OCI-LY7 (cell line): ENCODE data around the gene TFG.

Source experiments
- EZH2phosphoT487 ChIP-seq: fragments of 200-600 bp; sonication (generic); IDR thresholded peaks from 2 replicates; pipeline ENCODE4 v1.6.1; 2018; ENCODE audit warnings: low read depth, borderline replicate concordance, mild to moderate bottlenecking, mixed run types, antibody characterized with exemption, low read length, moderate library complexity, mixed read lengths
- TF ChIP-seq, protein P1 (sequence below): fragments of 200-600 bp; sonication (generic); conservative IDR thresholded peaks from 2 replicates; pipeline ENCODE4 v1.5.1; 2014; ENCODE audit warnings: mild to moderate bottlenecking, antibody characterized with exemption, low read length, moderate library complexity, mixed read lengths

DNA sequence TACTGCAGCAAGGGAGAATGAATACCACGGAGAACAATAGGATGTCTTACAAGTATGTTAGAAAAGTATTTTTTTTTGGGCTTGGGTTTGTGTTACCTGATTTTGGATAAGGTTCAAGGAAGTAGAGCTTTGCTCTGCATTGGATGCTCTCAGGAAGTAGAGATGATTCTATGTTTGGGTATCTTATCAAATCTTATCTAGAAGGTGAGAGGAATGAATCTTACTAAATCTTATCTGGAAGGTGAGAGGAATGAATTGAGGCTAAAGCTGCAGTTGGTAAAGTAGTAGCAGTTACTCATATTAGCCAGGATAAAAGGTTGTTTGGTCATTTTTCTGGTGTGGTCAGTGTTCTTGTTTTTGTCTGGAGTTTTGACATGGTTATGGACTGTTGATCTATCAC lies 17.4 kb downstream of the TFG start:
- TF ChIP-seq, protein P1, sequence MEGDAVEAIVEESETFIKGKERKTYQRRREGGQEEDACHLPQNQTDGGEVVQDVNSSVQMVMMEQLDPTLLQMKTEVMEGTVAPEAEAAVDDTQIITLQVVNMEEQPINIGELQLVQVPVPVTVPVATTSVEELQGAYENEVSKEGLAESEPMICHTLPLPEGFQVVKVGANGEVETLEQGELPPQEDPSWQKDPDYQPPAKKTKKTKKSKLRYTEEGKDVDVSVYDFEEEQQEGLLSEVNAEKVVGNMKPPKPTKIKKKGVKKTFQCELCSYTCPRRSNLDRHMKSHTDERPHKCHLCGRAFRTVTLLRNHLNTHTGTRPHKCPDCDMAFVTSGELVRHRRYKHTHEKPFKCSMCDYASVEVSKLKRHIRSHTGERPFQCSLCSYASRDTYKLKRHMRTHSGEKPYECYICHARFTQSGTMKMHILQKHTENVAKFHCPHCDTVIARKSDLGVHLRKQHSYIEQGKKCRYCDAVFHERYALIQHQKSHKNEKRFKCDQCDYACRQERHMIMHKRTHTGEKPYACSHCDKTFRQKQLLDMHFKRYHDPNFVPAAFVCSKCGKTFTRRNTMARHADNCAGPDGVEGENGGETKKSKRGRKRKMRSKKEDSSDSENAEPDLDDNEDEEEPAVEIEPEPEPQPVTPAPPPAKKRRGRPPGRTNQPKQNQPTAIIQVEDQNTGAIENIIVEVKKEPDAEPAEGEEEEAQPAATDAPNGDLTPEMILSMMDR: no peak
- TF ChIP-seq EZH2phosphoT487: no peak
